ENCODE data around the gene CYB561D1.
A peak's percentile ranks its signal among the peaks of the same experiment; 100 is the strongest.

Gene CYB561D1

GRCh38 chr1:109481646-109482045 is 12.2 kb upstream of the CYB561D1 start:
- no peak for DNase-seq

- DNase-seq, result no peak
Observed at GRCh38 chr1:109482242-109482641, 11.7 kb upstream of the CYB561D1 start.

- DNase-seq, result no peak
Observed at GRCh38 chr1:109482791-109483671, 10.9 kb upstream of the CYB561D1 start.

- peak; percentile 83 to 92 for DNase-seq
Observed at GRCh38 chr1:109483672-109484518, 10.0 kb upstream of the CYB561D1 start, which contains the start of gene ATXN7L2. ATXN7L2 (plus strand) TSS chr1:109483905; CDS start chr1:109483954, 49 bp downstream.

- no peak for DNase-seq
Observed at GRCh38 chr1:109484519-109484975, 9.3 kb upstream of the CYB561D1 start.

GRCh38 chr1:109485001-109485400 is 8.9 kb upstream of the CYB561D1 start:
- no peak for DNase-seq

GRCh38 chr1:109487261-109487660 is 6.6 kb upstream of the CYB561D1 start:
- no peak for DNase-seq

GRCh38 chr1:109488201-109488600 is 5.7 kb upstream of the CYB561D1 start:
- DNase-seq, result no peak

- no peak for DNase-seq
Observed at GRCh38 chr1:109488696-109489095, 5.2 kb upstream of the CYB561D1 start.

GRCh38 chr1:109490029-109490933 is 3.6 kb upstream of the CYB561D1 start:
- DNase-seq, result peak; percentile 74 to 79

GRCh38 chr1:109490934-109491302 is 3.0 kb upstream of the CYB561D1 start:
- no peak for DNase-seq

- DNase-seq, result no peak
Observed at GRCh38 chr1:109491372-109491771, 2.5 kb upstream of the CYB561D1 start.

- DNase-seq, result no peak
Observed at GRCh38 chr1:109492779-109493178, 1.1 kb upstream of the CYB561D1 start.

- DNase-seq, result no peak
Observed at GRCh38 chr1:109493227-109493626, 667 bp upstream of the CYB561D1 start.

- DNase-seq, result no peak
Observed at GRCh38 chr1:109495738-109496137, 1.8 kb downstream of the CYB561D1 start.

- no peak for DNase-seq
Observed at GRCh38 chr1:109497449-109498160, 3.7 kb downstream of the CYB561D1 start.

GRCh38 chr1:109498161-109498801 is 4.4 kb downstream of the CYB561D1 start:
- no peak for DNase-seq

GRCh38 chr1:109499081-109499480 is 5.2 kb downstream of the CYB561D1 start:
- DNase-seq, result no peak

- peak; percentile 18 to 52 for DNase-seq
Observed at GRCh38 chr1:109499661-109500536, 6.0 kb downstream of the CYB561D1 start.

GRCh38 chr1:109500941-109501381 is 7.1 kb downstream of the CYB561D1 start:
- peak; percentile 24 to 33 for DNase-seq
